CD14-positive monocyte (primary cell): ENCODE data around the gene SS18L1. TPM values are rescaled to one million over a fixed set of nuclear protein-coding genes. Genes with fewer than 3 reads are reported as not detected.

Experiments
- DNase-seq, 3 donors: peaks; one replicate each; pipeline ENCODE4 v3.0.0-alpha.2; 2011 to 2022
- H2AFZ ChIP-seq: 2 replicates; pipeline ENCODE4 v1.6.0; 2012; ENCODE audit warnings: mild to moderate bottlenecking, low read depth, low read length, inconsistent platforms; ENCODE audit not compliant: insufficient read depth, poor library complexity, severe bottlenecking
- H3K27ac ChIP-seq, 2 donors: 1 replicate in 1 of 2; 2 replicates in 1 of 2; pipeline ENCODE4 v1.5.1; 2012 to 2013; ENCODE audit warnings: low read length in 2 of 2, control low read depth in 1 of 2, inconsistent platforms in 1 of 2, low read depth in 1 of 2, mild to moderate bottlenecking in 1 of 2
- H3K27me3 ChIP-seq, 2 donors: one replicate each; pipeline versions ENCODE4 v1.6.0 to v1.6.1; 2011 to 2013; ENCODE audit warnings: low read length in 2 of 2; ENCODE audit not compliant: control insufficient read depth in 2 of 2, insufficient read depth in 2 of 2
- H3K36me3 ChIP-seq, 2 donors: replicated peaks in 1 of 2; 1 replicate in 1 of 2; 2 replicates in 1 of 2; pipeline versions ENCODE4 v1.5.1 to v1.6.1; 2012 to 2013; ENCODE audit warnings: low read length in 2 of 2, control low read depth in 1 of 2, inconsistent platforms in 1 of 2, mild to moderate bottlenecking in 1 of 2; ENCODE audit not compliant: insufficient read depth in 2 of 2, control insufficient read depth in 1 of 2
- H3K4me1 ChIP-seq, 2 donors: 1 replicate in 1 of 2; 2 replicates in 1 of 2; pipeline versions ENCODE4 v1.5.1 to v1.6.1; 2012 to 2013; ENCODE audit warnings: low read length in 2 of 2, control low read depth in 1 of 2, inconsistent platforms in 1 of 2, mild to moderate bottlenecking in 1 of 2, moderate library complexity in 1 of 2; ENCODE audit not compliant: insufficient read depth in 2 of 2, control insufficient read depth in 1 of 2
- H3K4me2 ChIP-seq: replicated peaks from 2 replicates; pipeline ENCODE3; 2012; ENCODE audit warnings: low read length, moderate library complexity, mild to moderate bottlenecking; ENCODE audit not compliant: poor library complexity, severe bottlenecking; ENCODE audit errors: extremely low read depth
- H3K4me3 ChIP-seq, 3 experiments: fragments of 200-600 bp in 1 of 3; sonication (generic) in 1 of 3; replicated peaks in 1 of 3; 1 replicate in 2 of 3; 2 replicates in 1 of 3; pipeline ENCODE4 v1.5.1; 2011 to 2013; ENCODE audit warnings: low read length in 3 of 3, mild to moderate bottlenecking in 3 of 3, control low read depth in 2 of 3, low read depth in 2 of 3, inconsistent platforms in 1 of 3, moderate library complexity in 1 of 3
- H3K79me2 ChIP-seq: 2 replicates; pipeline ENCODE4 v1.6.0; 2012; ENCODE audit warnings: mild to moderate bottlenecking, control low read depth, inconsistent platforms, low read length, moderate library complexity; ENCODE audit not compliant: insufficient read depth
- H3K9ac ChIP-seq: 2 replicates; pipeline ENCODE4 v1.6.0; 2017; ENCODE audit warnings: low read length, mild to moderate bottlenecking; ENCODE audit not compliant: insufficient read depth, poor library complexity, severe bottlenecking
- H3K9me3 ChIP-seq, 2 donors: replicated peaks in 1 of 2; 1 replicate in 1 of 2; 2 replicates in 1 of 2; pipeline versions ENCODE4 v1.5.1 to v1.6.1; 2012 to 2013; ENCODE audit warnings: low read length in 2 of 2, control low read depth in 1 of 2; ENCODE audit not compliant: control insufficient read depth in 1 of 2, insufficient read depth in 1 of 2
- H4K20me1 ChIP-seq: 2 replicates; pipeline ENCODE4 v1.6.0; 2012; ENCODE audit warnings: mild to moderate bottlenecking, low read length, control low read depth, moderate library complexity; ENCODE audit not compliant: insufficient read depth
- H3K27ac Mint-ChIP-seq, 7 donors: one replicate each; pipeline ENCODE4 v1.8.0; 2020; ENCODE audit warnings: mild to moderate bottlenecking in 7 of 7, mixed read lengths in 7 of 7, moderate library complexity in 6 of 7, inconsistent platforms in 2 of 7
- H3K27me3 Mint-ChIP-seq, 3 donors: one replicate each; pipeline ENCODE4 v1.8.0; 2021 to 2022; ENCODE audit warnings: low read depth in 3 of 3, mild to moderate bottlenecking in 3 of 3, mixed read lengths in 3 of 3, moderate library complexity in 3 of 3, inconsistent platforms in 1 of 3
- H3K36me3 Mint-ChIP-seq, 2 donors: one replicate each; pipeline ENCODE4 v1.8.0; 2020; ENCODE audit warnings: mixed read lengths in 2 of 2, inconsistent platforms in 1 of 2, mild to moderate bottlenecking in 1 of 2
- H3K4me1 Mint-ChIP-seq: one replicate; pipeline ENCODE4 v1.8.0; 2020; ENCODE audit warnings: mild to moderate bottlenecking, mixed read lengths
- H3K4me3 Mint-ChIP-seq, 2 donors: one replicate each; pipeline ENCODE4 v1.8.0; 2020; ENCODE audit warnings: mild to moderate bottlenecking in 2 of 2, mixed read lengths in 2 of 2, moderate library complexity in 1 of 2
- H3K9me3 Mint-ChIP-seq, 7 donors: one replicate each; pipeline ENCODE4 v1.8.0; 2020 to 2022; ENCODE audit warnings: mixed read lengths in 7 of 7, mild to moderate bottlenecking in 6 of 7, moderate library complexity in 6 of 7, inconsistent platforms in 2 of 7
- WGBS: methylation state at CpG from one replicate; pipeline ENCODE4 v1.1.5; 2013; ENCODE audit warnings: missing lambda C conversion rate; ENCODE audit not compliant: insufficient coverage; 5-methylcytosine and 5-hydroxymethylcytosine counted together
- intact Hi-C, 2 donors: fragments of 100-400 bp; cut with micrococcal nuclease; formaldehyde crosslinking; loops; one replicate each; pipeline versions ENCODE4 v1.15.0 to v1.15.1; 2023
- polyA plus RNA-seq, 3 donors: library from polyadenylated mRNA; depleted of rRNA in 1 of 3; unstranded in 2 of 3; stranded (reverse) in 1 of 3; fragments of 300-500 nt in 2 of 3; fragments of >200 nt in 1 of 3; fragmentation: Illumina TruSeq in 2 of 3; gene quantifications; 1 replicate in 2 of 3; 2 replicates in 1 of 3; pipeline ENCODE4 v1.2.3, GENCODE V29; 2012 to 2021
- TF ChIP-seq, protein P1 (sequence below): fragments of 200-600 bp; IDR thresholded peaks from one replicate; pipeline ENCODE4 v1.8.0; 2022; ENCODE audit warnings: antibody characterized with exemption, mild to moderate bottlenecking

Gene SS18L1
- polyA plus RNA-seq, 3 donors: 0.75 to 16.5 (median 1.1) TPM

DNA sequence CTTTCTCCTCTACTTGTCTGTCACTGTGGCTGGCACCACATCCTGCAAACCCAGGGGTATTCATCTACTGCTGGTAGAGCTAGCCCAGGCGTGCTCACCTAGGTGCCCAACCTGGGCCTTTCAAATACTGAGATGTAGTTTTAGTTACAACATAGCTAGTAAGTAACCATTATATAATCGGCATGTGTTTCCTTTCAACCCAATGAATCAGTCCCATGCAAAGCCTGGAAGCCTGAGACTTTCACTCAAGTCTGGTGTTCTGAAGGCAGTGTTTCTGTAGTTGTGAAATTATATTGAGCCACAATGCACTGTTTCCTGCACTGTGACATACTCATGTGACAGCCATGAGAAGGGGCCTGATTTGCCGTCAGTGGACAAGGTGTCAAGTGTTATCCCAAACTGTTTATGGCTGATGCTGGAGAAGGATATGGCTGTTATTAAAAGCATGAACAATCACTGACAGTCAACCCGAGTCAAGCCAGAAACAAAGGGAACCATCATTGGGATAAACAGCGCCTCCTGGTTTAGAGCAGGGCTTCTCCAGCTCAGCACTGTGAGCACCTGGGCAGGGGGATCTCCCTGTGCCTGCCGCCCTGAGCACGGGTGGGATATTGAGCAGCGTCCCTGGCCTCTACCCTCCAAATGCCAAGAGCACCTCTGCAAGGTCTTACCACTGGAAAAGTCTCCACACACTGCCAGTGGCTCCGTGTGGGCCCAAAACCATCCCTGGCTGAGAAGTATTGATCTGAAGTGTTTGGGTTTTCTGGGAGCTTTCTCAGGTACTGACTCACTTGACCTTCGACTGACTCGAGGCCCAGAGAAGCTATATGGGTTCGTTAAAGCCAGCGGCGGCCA lies 1.9 kb upstream of the SS18L1 start:
- Histone ChIP-seq H2AFZ (no peak overlapping the region), H3K4me3 (peak overlapping the region; percentile 48 to 89 (median 69)), H4K20me1 (peaks cover 81% of the 10 kb centered on the region), H3K27me3 (no peaks in the 10 kb centered on the region), H3K36me3 (peaks cover 38 to 44% of the 10 kb centered on the region in 2 donors), H3K4me2 (peak overlapping the region; percentile 95), H3K9ac (peak overlapping the region; percentile 88), H3K79me2 (peaks cover 79% of the 10 kb centered on the region), H3K27ac (peak overlapping the region; percentile 75 to 89), H3K9me3 (no peaks in the 10 kb centered on the region), H3K4me1 (peaks cover 27 to 35% of the 10 kb centered on the region in 2 donors)
- peaks cover 42% of the 10 kb centered on the region for H3K4me1 Mint-ChIP-seq
- 34% methylated on average over 3 of the region's 14 CpGs for WGBS
- peak overlapping the region; percentile 90 to 97 (median 94) for H3K27ac Mint-ChIP-seq
- no peaks in the 10 kb centered on the region for H3K27me3 Mint-ChIP-seq
- peak; percentile 66 to 74 (median 73) for DNase-seq
- TF ChIP-seq, protein P1, sequence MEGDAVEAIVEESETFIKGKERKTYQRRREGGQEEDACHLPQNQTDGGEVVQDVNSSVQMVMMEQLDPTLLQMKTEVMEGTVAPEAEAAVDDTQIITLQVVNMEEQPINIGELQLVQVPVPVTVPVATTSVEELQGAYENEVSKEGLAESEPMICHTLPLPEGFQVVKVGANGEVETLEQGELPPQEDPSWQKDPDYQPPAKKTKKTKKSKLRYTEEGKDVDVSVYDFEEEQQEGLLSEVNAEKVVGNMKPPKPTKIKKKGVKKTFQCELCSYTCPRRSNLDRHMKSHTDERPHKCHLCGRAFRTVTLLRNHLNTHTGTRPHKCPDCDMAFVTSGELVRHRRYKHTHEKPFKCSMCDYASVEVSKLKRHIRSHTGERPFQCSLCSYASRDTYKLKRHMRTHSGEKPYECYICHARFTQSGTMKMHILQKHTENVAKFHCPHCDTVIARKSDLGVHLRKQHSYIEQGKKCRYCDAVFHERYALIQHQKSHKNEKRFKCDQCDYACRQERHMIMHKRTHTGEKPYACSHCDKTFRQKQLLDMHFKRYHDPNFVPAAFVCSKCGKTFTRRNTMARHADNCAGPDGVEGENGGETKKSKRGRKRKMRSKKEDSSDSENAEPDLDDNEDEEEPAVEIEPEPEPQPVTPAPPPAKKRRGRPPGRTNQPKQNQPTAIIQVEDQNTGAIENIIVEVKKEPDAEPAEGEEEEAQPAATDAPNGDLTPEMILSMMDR: no peak
- intact Hi-C loops: loop anchor here (2.0 to 10.0 kb wide), 9 partner anchors 19 to 1843 kb away; partner anchors contain the start of genes LSM14B (in 1 of the 2), MTG2 (in 1 of the 2), OGFR (in 1 of the 2) and OSBPL2 (in 1 of the 2)
- H3K36me3 Mint-ChIP-seq: peaks cover 43 to 45% of the 10 kb centered on the region in 2 donors
- H3K4me3 Mint-ChIP-seq: peak overlapping the region; percentile 86 to 94
- H3K9me3 Mint-ChIP-seq: peaks cover 0 to 3% (median 0%) of the 10 kb centered on the region in 7 donors

DNA sequence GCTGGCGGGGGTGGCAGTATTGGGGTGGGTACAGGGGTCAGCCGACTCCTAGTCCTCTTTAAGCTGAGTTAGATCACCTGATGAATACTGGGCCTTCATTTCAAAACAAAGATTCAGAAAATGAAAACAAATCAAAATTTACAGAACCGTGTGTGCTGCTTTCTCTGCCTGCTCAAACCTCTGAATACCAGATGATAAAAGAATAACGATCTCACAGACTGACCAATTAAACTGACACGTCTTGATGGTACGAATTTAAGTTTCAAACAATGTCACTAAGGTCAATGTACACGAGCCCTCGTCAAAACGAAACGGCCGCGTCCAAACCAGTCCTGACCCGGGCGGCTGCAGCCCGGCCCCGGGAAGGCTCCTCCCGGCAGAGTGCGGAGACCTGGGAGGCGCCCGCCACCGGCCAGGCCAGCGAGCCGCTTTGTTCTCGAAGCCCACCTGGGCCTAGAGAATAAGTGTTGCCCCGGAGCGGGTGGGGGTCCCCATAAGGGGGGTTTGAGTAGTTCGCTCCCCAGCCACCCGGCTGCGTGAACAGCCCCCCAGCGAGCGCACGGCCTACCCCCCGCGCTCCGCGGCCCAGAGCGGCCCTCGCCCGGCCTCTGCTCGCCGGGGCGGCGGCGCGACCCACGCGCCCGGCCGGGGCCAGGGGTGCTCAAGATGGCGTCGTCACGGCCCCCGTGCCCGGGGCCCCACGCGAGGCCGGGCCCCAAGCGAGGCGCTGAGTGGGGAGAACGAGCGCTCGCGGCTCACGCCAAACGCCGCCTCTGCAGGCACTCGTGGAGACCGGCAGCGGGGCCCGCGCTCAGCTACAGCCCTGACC lies 1.1 kb upstream of the SS18L1 start:
- Mint-ChIP-seq H3K9me3 (peaks cover 0 to 3% (median 0%) of the 10 kb centered on the region in 7 donors), H3K27me3 (no peaks in the 10 kb centered on the region), H3K4me1 (peaks cover 41% of the 10 kb centered on the region), H3K27ac (peak overlapping the region; percentile 90 to 97 (median 94)), H3K36me3 (peaks cover 34 to 37% of the 10 kb centered on the region in 2 donors), H3K4me3 (peak overlapping the region; percentile 86 to 94)
- under 1% methylated on average over 68 of the region's 71 CpGs for WGBS
- peak overlapping the region; percentile 48 to 89 (median 69) for H3K4me3 ChIP-seq
- peak overlapping the region; percentile 95 for H3K4me2 ChIP-seq
- H4K20me1 ChIP-seq: peaks cover 81% of the 10 kb centered on the region
- TF ChIP-seq, protein P1: no peak
- H2AFZ ChIP-seq: no peak overlapping the region
- peak overlapping the region; percentile 88 for H3K9ac ChIP-seq
- H3K4me1 ChIP-seq: peaks cover 27 to 35% of the 10 kb centered on the region in 2 donors
- no peaks in the 10 kb centered on the region for H3K9me3 ChIP-seq
- DNase-seq: no peak
- no peaks in the 10 kb centered on the region for H3K27me3 ChIP-seq
- H3K36me3 ChIP-seq: peaks cover 30 to 36% of the 10 kb centered on the region in 2 donors
- H3K79me2 ChIP-seq: peaks cover 87% of the 10 kb centered on the region
- peak overlapping the region; percentile 75 to 89 for H3K27ac ChIP-seq
- intact Hi-C loops: loop anchor here (2.0 to 10.0 kb wide), 8 partner anchors 38 to 1842 kb away; partner anchors contain the start of genes MTG2 (in 1 of the 2), OGFR (in 1 of the 2), OSBPL2 (in 1 of the 2) and PRPF6 (in 1 of the 2)
